Mesodermal cell (in vitro differentiated cells): Measurements from ENCODE around the gene SLC46A1. TPM values are rescaled to one million over a fixed set of nuclear protein-coding genes. Genes with fewer than 3 reads are reported as not detected.
A peak's percentile ranks its signal among the peaks of the same experiment; 100 is the strongest.
"Not testable (repeated sequence)": the region's sequence is repeated elsewhere in the genome, so short reads cannot be mapped to it uniquely, and the experiment has no call there.

Source experiments
- H3K27ac ChIP-seq: 2 replicates; pipeline ENCODE4 v1.7.0; 2013; ENCODE audit warnings: mild to moderate bottlenecking, low read depth, low read length, moderate library complexity; ENCODE audit not compliant: severe bottlenecking
- H3K36me3 ChIP-seq: 2 replicates; pipeline ENCODE4 v1.7.1; 2013; ENCODE audit warnings: mild to moderate bottlenecking, low read length, moderate library complexity; ENCODE audit not compliant: control insufficient read depth, insufficient read depth
- H3K4me1 ChIP-seq: one replicate; pipeline ENCODE4 v1.7.1; 2013; ENCODE audit warnings: mild to moderate bottlenecking, low read length; ENCODE audit not compliant: insufficient read depth, control insufficient read depth, poor library complexity, severe bottlenecking
- H3K4me3 ChIP-seq: 2 replicates; pipeline ENCODE4 v1.7.0; 2013; ENCODE audit warnings: low read length, control low read depth, mild to moderate bottlenecking; ENCODE audit not compliant: insufficient read depth, poor library complexity, severe bottlenecking; ENCODE audit errors: extremely low read depth
- H3K9me3 ChIP-seq: 2 replicates; pipeline ENCODE4 v1.7.1; 2013; ENCODE audit warnings: mild to moderate bottlenecking, low read length, moderate library complexity; ENCODE audit not compliant: control insufficient read depth
- WGBS, 2 experiments: methylation state at CpG; one replicate each; pipeline ENCODE4 v1.1.5; 2013; ENCODE audit warnings: missing lambda C conversion rate in 2 of 2; ENCODE audit not compliant: insufficient coverage in 2 of 2; 5-methylcytosine and 5-hydroxymethylcytosine counted together
- polyA plus RNA-seq, 2 experiments: library from polyadenylated mRNA; stranded (reverse); fragments of 50-300 nt; gene quantifications; one replicate each; pipeline ENCODE4 v1.2.3, GENCODE V29; 2013

SLC46A1 gene
- polyA plus RNA-seq (2013, experiment 1 of 2) = 6.4 TPM
- 5.6 TPM for polyA plus RNA-seq (2013, experiment 2 of 2)

DNA sequence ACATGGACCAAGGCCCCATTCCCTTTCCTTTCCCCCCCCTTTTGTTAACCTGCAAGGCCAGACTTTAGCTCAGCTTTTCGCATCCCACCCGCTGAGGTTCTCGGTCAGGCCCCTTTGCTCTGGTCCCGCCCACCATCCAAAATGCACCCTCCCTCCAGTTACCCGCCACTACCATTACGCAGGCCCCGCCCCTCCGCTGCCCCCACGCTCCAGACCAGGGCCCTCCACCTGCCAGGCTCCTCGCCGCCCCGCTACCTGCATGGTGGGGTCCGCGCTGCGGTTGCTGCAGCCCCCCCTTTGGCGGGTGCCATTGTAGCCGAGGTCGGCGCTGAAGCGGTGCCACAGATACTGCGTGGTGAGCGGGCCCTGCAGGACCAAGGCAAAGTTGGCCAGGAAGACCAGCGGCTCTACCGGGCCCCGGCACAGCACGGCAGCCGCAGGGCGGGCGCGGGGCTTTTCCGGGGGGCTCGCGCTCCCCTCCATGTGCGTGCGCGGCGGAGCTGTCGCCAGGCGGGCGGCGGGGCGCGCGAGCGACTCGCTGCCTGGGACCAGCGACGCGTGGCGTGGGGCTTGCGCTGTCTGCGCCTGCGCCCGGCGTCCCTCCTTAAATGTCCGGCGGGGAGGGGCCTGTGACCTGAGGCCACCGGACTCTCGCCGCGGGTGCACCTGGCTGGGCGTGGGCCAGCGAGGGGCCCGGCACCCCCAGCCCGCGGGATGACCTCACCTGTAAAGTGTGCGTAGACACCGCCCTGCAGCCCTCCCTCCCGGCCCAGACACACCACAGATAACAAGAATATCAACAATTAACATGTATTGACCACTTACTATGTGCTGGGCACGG, at the start of gene SLC46A1:
Gene SLC46A1 (minus strand): TSS at position 581 of the 841 bp plus-strand sequence. CDS start 98 bp downstream, at position 483.
- Histone ChIP-seq H3K36me3 (no peaks in the 10 kb centered on the region), H3K27ac (no peak within 1 kb of the TSS), H3K4me1 (peaks cover 17% of the 10 kb centered on the region), H3K4me3 (peak within 1 kb of the TSS; percentile 61), H3K9me3 (no peaks in the 10 kb centered on the region)
- 1 to 2% methylated on average over 56 to 59 of the region's 70 CpGs for WGBS, 2 experiments

DNA sequence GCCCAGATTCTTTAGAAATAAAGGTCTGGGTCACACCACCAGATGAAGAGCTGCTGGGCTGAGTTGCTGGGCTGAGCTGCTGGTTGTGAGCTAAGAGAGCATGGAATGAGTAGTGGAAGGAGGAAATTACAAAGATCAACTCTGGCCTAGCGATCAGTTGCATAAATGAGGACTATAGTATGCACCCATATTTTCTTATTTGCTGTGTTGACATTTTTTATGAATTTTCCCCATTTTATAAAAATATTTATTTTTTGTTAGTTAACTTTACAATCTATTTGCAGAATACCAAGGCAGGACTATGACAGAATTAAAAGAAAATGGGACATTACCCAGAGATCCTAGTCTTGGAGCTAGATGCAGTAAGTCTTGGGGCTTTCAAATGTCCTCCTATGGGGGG, 43.8 kb upstream of the SLC46A1 start:
- Histone ChIP-seq H3K36me3 (no peaks in the 10 kb centered on the region), H3K4me3 (no peak overlapping the region)
- no CpG with 5 or more reads among the region's 1 CpG for WGBS, 2 experiments

DNA sequence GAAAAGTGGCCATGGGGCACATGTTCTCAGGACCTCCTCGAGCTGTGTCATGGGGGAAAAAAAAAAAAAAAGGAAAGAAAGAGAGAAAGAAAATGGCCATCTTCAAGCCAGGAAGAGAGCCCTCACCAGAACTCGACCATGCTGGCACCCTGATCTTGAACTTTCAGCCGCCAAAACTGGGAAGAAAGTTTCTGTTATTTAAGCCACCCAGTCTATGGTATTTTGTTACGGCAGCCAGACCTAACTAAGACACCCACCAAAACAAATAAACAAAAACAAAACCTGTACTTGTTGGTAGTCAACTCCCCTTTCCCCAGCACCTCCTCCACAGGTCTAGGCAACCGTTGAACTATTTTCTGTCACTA, 41.4 kb upstream of the SLC46A1 start:
- H3K36me3 ChIP-seq = no peaks in the 10 kb centered on the region
- H3K4me3 ChIP-seq = no peak overlapping the region
- no peak overlapping the region for H3K27ac ChIP-seq
- no peaks in the 10 kb centered on the region for H3K4me1 ChIP-seq
- WGBS, 2 experiments = 73 to 85% methylated on average over 3 to 4 of the region's 5 CpGs
- H3K9me3 ChIP-seq = peaks cover 4% of the 10 kb centered on the region

More for the DNA sequence above, 43.8 kb upstream of the SLC46A1 start:
- no peak overlapping the region for H3K27ac ChIP-seq
- no peaks in the 10 kb centered on the region for H3K4me1 ChIP-seq
- no peaks in the 10 kb centered on the region for H3K9me3 ChIP-seq

DNA sequence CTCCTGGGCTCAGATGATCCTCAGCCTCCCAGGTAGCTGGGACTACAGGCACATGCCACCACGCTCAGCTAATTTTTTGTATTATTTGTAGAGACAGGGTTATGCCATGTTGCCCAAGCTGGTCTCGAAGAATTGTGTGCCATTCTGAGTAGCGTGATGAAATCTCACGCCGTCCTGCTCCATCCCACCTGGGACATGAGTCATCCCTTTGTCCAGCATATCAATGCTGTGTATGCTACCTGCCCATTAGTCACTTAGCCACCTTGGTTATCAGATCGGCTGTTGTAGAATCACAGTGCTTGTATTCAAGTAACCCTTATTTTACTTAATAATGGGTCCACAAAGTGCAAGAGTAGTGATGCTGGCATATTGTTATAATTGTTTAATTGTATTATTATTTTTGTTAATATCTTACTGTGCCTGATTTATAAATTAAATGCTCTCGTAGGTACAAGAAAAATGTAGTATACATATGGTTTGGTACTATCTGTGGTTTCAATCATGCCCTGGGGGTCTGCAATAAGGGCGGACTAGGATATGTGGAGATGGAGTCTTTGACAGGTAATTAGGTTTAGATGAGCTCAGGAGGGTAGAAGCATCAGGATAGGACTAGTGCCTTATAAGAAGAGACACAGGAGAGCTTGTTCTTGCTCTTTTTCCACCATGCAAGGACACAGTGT, 40.8 kb upstream of the SLC46A1 start:
- Histone ChIP-seq H3K27ac (no peak overlapping the region), H3K36me3 (no peaks in the 10 kb centered on the region), H3K4me3 (no peak overlapping the region), H3K4me1 (no peaks in the 10 kb centered on the region), H3K9me3 (peaks cover 8% of the 10 kb centered on the region)
- WGBS, 2 experiments = 90 to 95% methylated on average over 6 of the region's 8 CpGs

DNA sequence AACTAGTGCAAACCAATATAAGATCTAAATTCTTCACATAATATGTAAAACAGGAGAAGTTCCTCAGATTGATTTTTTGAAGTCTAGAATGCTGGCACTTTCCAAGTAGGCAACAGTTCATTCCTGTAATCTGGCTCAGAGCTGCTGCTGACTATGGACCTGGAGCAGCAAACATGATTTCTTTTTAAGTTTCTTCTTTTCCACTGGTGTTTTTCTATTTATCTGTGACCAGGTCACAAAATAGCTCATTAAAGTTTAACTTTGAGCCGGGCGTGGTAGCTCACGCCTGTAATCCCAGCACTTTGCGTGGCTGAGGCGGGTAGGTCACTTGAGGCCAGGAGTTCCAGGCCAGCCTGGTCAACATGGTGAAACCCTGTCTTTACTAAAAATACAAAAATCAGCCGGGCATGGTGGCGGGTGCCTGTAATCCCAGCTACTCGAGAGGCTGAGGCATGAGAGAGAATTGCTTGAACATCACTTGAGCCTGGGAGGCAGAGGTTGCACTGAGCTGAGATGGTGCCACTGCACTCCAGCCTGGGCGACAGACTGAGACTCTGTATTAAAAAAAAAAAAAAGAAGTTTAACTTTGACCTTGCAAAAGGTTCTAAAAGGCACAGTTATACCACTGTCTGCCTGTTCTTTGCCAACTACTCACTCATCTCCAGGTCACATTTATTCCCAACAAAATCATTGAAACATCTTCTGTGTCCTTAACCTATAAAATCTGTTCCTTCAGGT, 38.1 kb upstream of the SLC46A1 start:
- Histone ChIP-seq H3K4me3 (no peak overlapping the region), H3K9me3 (peaks cover 8% of the 10 kb centered on the region), H3K36me3 (no peaks in the 10 kb centered on the region), H3K27ac (no peak overlapping the region), H3K4me1 (no peaks in the 10 kb centered on the region)
- WGBS, 2 experiments = 74 to 88% methylated on average over 5 to 9 of the region's 9 CpGs

DNA sequence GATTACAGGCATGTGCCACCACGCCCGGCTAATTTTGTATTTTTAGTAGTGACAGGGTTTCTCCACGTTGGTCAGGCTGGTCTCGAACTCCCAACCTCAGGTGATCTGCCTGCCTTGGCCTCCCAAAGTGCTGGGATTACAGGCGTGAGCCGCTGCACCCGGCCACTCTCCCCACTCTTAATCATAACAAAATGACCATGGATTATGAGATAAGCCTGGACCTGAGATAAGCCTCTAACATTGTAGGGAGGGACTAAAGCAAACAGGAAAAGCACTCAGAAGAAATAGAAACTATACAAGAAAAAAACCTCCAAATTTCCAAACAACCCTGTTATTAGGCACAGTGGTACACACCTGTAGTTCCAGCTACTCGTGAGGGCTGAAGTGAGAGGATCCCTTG, 28.3 kb upstream of the SLC46A1 start:
- H3K27ac ChIP-seq, H3K4me1 ChIP-seq, H3K36me3 ChIP-seq, H3K4me3 ChIP-seq, H3K9me3 ChIP-seq: not testable (repeated sequence)
- 87% methylated on average over 3 of the region's 8 CpGs; no CpG with 5 or more reads in 1 of the 2 experiments for WGBS, 2 experiments

DNA sequence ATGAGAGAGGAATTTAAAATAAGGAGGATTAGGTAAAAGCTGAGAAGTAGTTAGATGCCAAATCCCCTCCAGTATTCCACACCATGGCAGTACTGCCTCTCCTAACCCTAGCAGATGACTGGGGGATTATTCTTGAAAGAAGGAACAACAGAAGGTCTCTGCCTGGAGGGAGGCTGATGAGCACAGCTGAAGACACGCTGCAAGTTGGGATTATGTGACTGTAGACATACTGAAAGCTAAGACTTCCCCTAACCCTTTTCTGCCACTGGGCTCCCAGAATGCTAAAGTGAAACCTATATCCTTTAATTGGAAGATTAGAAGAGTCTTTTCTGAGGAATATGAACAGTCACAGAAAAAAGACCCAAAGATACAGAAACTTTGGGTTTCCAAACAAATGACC, 27.7 kb upstream of the SLC46A1 start:
- 86% methylated on average over 1 of the region's 1 CpG; no CpG with 5 or more reads in 1 of the 2 experiments for WGBS, 2 experiments
- Histone ChIP-seq H3K36me3 (no peaks in the 10 kb centered on the region), H3K27ac (no peak overlapping the region), H3K9me3 (no peaks in the 10 kb centered on the region), H3K4me1 (no peaks in the 10 kb centered on the region), H3K4me3 (no peak overlapping the region)

DNA sequence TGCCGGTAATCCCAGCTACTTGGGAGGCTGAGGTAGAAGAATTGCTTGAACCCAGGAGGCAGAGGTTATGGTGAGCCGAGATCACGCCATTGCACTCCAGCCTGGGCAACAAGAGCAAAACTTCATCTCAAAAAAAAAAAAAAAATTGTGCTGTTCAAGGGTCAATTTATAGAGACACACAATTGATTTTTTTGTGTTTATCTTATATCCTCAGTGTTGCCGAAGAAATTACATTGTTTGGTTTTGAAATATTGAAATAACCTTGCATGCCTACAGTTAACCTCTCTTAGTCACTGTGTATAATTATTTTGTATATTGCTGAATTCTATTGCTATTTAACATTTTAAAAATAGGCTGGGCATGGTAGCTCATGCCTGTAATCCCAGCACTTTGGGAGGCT, 22.0 kb upstream of the SLC46A1 start:
- H3K9me3 ChIP-seq, H3K36me3 ChIP-seq, H3K27ac ChIP-seq, H3K4me3 ChIP-seq, H3K4me1 ChIP-seq: not testable (repeated sequence)
- WGBS, 2 experiments = 100% methylated on average over 1 to 3 of the region's 4 CpGs

DNA sequence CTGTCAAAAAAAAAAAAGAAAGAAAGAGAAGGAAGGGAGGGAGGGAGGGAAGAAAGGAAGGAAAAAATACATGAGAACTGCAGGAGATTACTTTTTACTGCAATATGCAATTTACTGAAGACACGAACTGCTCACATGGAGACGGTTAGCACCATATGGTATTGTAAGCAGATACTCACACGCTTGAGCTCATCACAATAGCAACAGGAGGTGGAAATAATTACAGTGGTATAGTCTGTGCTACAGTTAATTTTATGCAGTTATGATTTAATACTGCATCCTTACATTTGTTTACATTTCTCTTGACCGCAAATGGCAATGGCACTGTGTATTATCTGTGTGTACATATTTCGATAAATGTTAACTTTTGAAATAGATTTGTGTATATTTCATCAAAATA, 21.4 kb upstream of the SLC46A1 start:
- Histone ChIP-seq H3K9me3 (no peaks in the 10 kb centered on the region), H3K4me3 (no peak overlapping the region), H3K36me3 (no peaks in the 10 kb centered on the region), H3K27ac (no peak overlapping the region), H3K4me1 (no peaks in the 10 kb centered on the region)
- WGBS, 2 experiments = 95 to 97% methylated on average over 2 to 3 of the region's 5 CpGs

DNA sequence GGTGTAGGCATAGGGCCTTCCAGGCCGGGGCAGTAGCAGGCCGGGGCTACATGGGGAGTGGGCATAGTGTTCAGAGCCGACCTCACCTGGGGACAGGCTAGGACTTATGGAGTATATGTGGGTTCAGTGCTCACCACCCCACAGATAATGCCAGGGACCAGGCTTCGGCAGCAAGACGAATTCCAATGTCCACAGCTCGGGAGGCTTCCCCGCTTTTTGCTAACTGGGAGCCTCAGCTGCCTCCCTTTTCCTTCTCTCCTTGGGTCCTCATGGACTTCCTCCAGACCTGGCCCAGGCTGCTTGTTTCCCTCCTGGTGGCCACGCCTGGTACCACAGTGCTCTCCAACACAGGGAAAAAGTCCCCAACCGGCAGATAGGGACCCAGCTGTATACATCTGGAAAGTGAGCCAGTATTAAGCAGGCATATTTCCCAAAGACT, 20.1 kb upstream of the SLC46A1 start:
- H3K9me3 ChIP-seq = no peaks in the 10 kb centered on the region
- no peaks in the 10 kb centered on the region for H3K4me1 ChIP-seq
- H3K36me3 ChIP-seq = no peaks in the 10 kb centered on the region
- H3K4me3 ChIP-seq = no peak overlapping the region
- H3K27ac ChIP-seq = no peak overlapping the region
- WGBS, 2 experiments = 78 to 82% methylated on average over 7 to 8 of the region's 9 CpGs
